GM19025 (cell line): ENCODE results near the gene KRT12.

Experiments used
- ATAC-seq: cut with Tn5 transposase; IDR thresholded peaks from one replicate; pipeline ENCODE4 v1.9.1; 2021; ENCODE audit warnings: mild to moderate bottlenecking, low read depth, moderate library complexity; ENCODE audit not compliant: unreplicated experiment

KRT12 gene

DNA sequence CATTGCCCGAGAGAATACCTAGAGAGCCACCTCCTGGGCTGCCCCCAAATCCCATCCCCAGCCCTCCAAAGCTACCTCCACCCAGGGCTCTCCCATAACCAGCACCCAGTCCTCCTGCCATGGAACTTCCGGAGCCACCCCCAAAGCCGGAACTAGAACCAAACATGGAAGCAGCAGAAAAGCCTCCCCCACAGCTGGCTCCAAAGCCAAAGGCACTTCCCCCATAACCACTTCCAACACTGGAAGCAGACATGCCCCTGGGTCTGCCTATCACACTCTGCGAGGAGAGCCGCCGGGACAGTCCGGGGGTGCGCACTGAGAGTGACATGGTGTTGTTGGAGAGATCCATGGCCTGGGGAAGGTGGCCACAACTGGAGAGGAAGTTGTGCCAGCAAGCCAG, at the start of gene KRT12:
TSS of gene KRT12 (minus strand) at position 386 of the 400 bp plus-strand sequence. CDS start at position 349, 37 bp downstream.
- no peak for ATAC-seq

DNA sequence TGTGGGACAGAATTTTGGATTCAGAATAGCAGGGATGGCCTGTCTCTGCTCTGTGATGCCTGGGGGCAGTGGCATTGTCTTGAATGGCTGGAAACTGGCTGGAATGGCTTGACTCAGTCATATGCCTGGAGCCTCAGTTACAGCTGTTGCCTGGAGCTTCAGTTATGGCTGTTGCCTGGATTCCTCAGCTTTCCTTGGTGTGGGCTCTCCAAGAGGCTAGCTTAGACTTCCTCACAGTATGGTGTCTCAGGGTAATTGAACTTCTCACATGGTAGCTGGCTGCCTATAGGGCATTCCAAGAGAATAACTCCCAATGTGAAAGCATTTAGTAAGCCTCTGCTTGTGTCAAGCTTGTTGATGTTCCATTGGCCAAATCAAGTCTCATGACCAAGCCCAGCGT, 49.3 kb upstream of the KRT12 start:
- no peak for ATAC-seq

DNA sequence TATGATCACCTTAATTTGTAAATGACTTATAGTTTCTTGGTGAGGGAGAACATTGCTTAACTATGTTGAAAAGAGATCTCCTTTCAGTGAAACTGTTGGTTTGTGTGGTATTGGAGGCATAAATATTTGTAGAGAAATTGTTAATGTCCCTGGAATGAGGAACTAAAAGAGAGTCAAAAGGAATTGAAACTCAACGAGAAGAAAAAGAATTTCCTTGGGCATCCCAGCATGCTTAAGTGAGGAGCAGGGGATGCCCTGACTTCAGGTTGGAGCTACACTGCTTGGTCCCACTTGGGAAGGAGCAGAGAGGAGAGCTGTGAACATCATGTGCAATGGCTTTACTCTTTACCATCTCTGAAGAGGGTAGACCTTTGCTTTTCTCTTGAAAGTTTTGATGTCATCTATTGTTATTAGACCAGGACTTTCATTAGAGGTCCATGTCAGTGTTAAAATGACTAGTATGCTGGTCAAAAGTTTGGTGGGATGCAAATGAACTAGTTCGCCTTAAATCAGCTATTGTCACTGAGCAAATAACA, 48.8 kb upstream of the KRT12 start:
- ATAC-seq = no peak

GRCh38 chr17:40915199-40915661, 48.2 kb upstream of the KRT12 start:
- ATAC-seq = no peak

GRCh38 chr17:40914075-40914855, 47.2 kb upstream of the KRT12 start:
- no peak for ATAC-seq

GRCh38 chr17:40912486-40913210, 45.6 kb upstream of the KRT12 start:
- ATAC-seq = no peak

DNA sequence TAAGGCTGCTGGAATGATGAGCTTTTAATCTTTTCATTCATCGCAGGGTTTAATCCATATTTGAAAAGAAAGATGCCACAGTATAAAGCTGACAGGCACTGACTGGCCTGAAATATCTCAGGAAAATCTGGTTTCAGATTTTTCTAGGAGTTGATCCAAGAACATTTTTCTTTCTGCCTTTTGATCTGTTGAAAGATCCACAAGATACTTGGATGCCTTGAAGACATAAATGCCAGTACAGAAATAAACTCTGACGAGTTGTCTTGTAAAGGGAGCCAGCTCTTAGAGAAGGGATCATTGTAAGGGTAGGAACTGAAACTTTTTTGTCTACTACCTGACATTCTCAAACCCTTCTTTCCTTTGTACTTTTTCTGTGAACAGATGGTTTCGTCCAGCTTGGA, 43.4 kb upstream of the KRT12 start:
- ATAC-seq = no peak

- ATAC-seq = no peak
Measured at GRCh38 chr17:40909755-40910154, 42.7 kb upstream of the KRT12 start.

- no peak for ATAC-seq
Measured at GRCh38 chr17:40909351-40909750, 42.3 kb upstream of the KRT12 start.

DNA sequence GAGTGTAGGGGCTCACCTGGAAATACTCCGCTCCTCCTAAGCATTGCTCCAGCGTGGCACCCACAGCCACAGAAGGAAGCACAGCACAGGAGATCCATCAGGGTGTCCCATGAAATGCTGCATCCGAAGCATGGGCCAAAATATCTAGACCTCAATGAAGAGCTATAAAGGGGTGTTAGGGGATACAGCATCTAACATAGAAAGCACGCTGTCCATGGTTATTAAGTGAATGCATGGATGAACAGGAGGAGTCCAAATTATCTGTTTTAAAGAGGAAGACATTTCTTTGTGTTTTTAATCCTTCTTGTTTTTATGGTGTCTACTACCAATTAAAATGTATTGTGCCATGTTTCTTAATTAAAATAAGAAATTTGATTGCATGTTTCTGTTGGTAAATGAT, 39.6 kb upstream of the KRT12 start:
- ATAC-seq = no peak

DNA sequence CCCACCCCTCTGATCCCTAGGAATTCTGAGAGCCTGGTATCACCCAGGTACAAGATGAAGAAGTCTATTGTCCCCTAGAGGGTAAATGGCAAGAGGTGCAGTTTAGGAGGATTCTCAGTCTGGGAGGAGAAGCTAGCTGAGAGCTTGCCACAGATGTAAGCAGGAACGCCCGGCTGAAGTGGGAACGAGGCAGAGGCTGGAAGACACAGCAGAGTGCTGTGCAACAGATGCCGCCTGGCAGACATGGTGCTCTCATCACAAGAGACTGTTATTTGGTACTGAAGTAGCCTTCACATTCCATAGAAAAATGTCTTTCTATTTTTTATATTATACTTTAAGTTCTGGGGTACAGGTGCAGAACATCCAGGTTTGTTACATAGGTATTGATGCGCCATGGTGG, 38.3 kb upstream of the KRT12 start:
- no peak for ATAC-seq

GRCh38 chr17:40903129-40903847, 36.3 kb upstream of the KRT12 start:
- ATAC-seq = no peak

DNA sequence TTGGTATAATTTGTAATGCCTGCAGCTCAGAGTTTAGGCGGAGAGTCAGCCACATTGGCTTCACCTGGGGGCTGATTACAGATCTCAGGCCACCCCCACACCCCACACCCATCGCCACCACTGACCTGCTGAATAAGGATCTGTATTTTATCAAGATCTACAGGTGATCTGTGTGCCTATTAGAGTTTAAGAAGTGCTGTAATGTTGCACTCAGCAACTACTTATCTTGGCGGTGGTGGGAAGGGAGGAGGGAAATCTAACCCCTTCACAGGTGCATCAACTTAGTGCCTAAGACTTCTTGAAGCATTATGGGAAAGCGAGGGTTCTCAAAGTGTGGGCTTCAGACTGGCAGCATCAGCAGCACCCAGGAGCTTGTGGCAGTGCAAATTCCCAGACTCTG, 35.5 kb upstream of the KRT12 start:
- ATAC-seq = no peak

- no peak for ATAC-seq
Measured at GRCh38 chr17:40901981-40902474, 35.0 kb upstream of the KRT12 start.

- no peak for ATAC-seq
Measured at GRCh38 chr17:40900809-40901356, 33.9 kb upstream of the KRT12 start.

DNA sequence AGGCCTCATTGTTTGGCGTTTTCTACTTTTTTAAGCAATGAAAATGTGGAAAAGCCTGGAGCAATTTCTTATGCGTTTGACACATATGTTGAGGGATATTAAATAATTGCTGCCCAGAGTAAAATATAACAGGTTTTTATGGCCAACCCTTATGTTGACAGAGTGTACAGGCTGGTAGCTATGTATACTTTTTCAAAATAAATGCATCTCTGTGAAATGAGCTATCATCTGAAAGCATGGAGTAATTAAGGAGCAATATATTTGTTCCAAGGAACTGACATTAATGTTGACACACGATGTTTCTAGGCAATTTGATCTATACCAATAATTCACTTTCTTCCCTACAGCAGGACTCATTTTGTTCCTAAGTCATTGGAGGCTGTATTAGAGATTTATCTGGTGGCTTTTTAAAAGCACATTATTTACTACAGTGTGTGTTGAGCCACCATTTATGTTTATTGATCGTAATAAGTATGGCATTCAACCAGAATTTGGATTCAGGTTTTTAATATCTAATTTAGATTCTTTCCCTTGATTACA, 30.0 kb upstream of the KRT12 start:
- ATAC-seq = no peak

GRCh38 chr17:40895106-40895730, 28.2 kb upstream of the KRT12 start:
- ATAC-seq = no peak

DNA sequence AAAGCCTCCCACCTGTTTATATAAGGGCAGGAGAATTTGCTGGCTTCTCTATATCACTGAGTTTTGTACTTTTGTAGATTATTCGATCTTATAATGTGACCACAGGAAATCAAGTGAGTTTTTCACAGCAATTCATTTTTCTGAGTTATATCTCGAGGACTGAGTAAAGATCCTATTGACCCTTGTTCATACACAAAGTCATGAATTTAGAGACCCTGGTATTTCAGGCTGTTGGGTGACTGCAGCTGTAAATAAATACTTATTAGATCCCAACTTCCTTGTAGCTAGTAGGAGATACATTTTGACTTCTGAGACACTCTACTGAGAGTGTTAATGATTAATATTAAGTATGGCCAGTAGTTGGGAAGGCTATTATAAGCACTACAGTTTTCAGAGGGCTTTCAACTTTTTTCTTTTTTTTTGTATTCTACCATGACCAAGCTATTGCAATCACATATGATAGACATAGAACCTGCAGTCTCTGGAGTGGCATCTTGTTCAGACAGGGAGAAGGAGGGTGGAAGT, 21.2 kb upstream of the KRT12 start:
- ATAC-seq = no peak

- no peak for ATAC-seq
Measured at GRCh38 chr17:40886090-40886489, 19.1 kb upstream of the KRT12 start.
